Measurements from ENCODE around the gene JARID2. TPM values are rescaled to one million over a fixed set of nuclear protein-coding genes. Genes with fewer than 3 reads are reported as not detected.

JARID2 gene
- total and polyA plus RNA-seq, 4 donors = 3.8 to 14.8 (median 12.0) TPM

GRCh38 chr6:15484140-15484539 lies 238.3 kb downstream of the JARID2 start:
- Histone ChIP-seq H3K4me1 (ENCODE audit: control insufficient read depth in 5 of 5, insufficient read depth in 5 of 5, low read length in 5 of 5) (peaks cover 0 to 25% (median 7%) of the 10 kb centered on the region in 5 donors), H3K36me3 (ENCODE audit: control insufficient read depth in 4 of 4, insufficient read depth in 4 of 4, low read length in 4 of 4) (peaks cover 4 to 16% (median 11%) of the 10 kb centered on the region in 4 donors), H3K27me3 (ENCODE audit: control insufficient read depth in 3 of 3, insufficient read depth in 3 of 3, low read length in 2 of 3) (no peaks in the 10 kb centered on the region), H3K4me3 (no peak overlapping the region), H3K27ac (ENCODE audit: low read depth in 1 of 2, low read length in 1 of 2) (no peak overlapping the region), H3K9ac (ENCODE audit: insufficient read depth in 1 of 2, low read length in 2 of 2) (no peak overlapping the region), H3K9me3 (ENCODE audit: control insufficient read depth in 4 of 4, insufficient read depth in 3 of 4, low read length in 3 of 4) (no peaks in the 10 kb centered on the region)
- TF ChIP-seq CTCF (IDR thresholded peaks at IDR 0.05; ENCODE audit: control extremely low read depth, extremely low read depth) = no peak
- ATAC-seq (ENCODE audit: insufficient read depth, low FRiP score) (no peak), DNase-seq (no peak)
- WGBS, 2 donors = 97 to 98% methylated on average over 3 of the region's 3 CpGs

- H3K27me3 ChIP-seq (ENCODE audit: control insufficient read depth in 3 of 3, insufficient read depth in 3 of 3, low read length in 2 of 3) = no peaks in the 10 kb centered on the region
- TF ChIP-seq CTCF (IDR thresholded peaks at IDR 0.05; ENCODE audit: control extremely low read depth, extremely low read depth) = no peak
- H3K9ac ChIP-seq (ENCODE audit: insufficient read depth in 1 of 2, low read length in 2 of 2) = no peak overlapping the region
- ATAC-seq (ENCODE audit: insufficient read depth, low FRiP score) (no peak), DNase-seq (no peak)
- H3K9me3 ChIP-seq (ENCODE audit: control insufficient read depth in 4 of 4, insufficient read depth in 3 of 4, low read length in 3 of 4) = no peaks in the 10 kb centered on the region
- H3K4me3 ChIP-seq = no peak overlapping the region
- peaks cover 0 to 22% (median 7%) of the 10 kb centered on the region in 5 donors for H3K4me1 ChIP-seq (ENCODE audit: control insufficient read depth in 5 of 5, insufficient read depth in 5 of 5, low read length in 5 of 5)
- H3K27ac ChIP-seq (ENCODE audit: low read depth in 1 of 2, low read length in 1 of 2) = no peak overlapping the region
- H3K36me3 ChIP-seq (ENCODE audit: control insufficient read depth in 4 of 4, insufficient read depth in 4 of 4, low read length in 4 of 4) = peaks cover 4 to 20% (median 12%) of the 10 kb centered on the region in 4 donors
- WGBS, 2 donors = 92 to 93% methylated on average over 4 of the region's 4 CpGs
Observed at GRCh38 chr6:15484821-15485220, 239.0 kb downstream of the JARID2 start.

GRCh38 chr6:15485936-15486335 lies 240.1 kb downstream of the JARID2 start:
- Histone ChIP-seq H3K27ac (ENCODE audit: low read depth in 1 of 2, low read length in 1 of 2) (no peak overlapping the region), H3K36me3 (ENCODE audit: control insufficient read depth in 4 of 4, insufficient read depth in 4 of 4, low read length in 4 of 4) (peaks cover 4 to 20% (median 12%) of the 10 kb centered on the region in 4 donors), H3K9ac (ENCODE audit: insufficient read depth in 1 of 2, low read length in 2 of 2) (no peak overlapping the region), H3K4me3 (no peak overlapping the region), H3K4me1 (ENCODE audit: control insufficient read depth in 5 of 5, insufficient read depth in 5 of 5, low read length in 5 of 5) (peaks cover 3 to 10% (median 6%) of the 10 kb centered on the region in 5 donors), H3K9me3 (ENCODE audit: control insufficient read depth in 4 of 4, insufficient read depth in 3 of 4, low read length in 3 of 4) (no peaks in the 10 kb centered on the region), H3K27me3 (ENCODE audit: control insufficient read depth in 3 of 3, insufficient read depth in 3 of 3, low read length in 2 of 3) (no peaks in the 10 kb centered on the region)
- no peak for ATAC-seq (ENCODE audit: insufficient read depth, low FRiP score)
- 63 to 69% methylated on average over 2 of the region's 2 CpGs for WGBS, 2 donors
- no peak for DNase-seq
- TF ChIP-seq CTCF (IDR thresholded peaks at IDR 0.05; ENCODE audit: control extremely low read depth, extremely low read depth) = no peak

- WGBS, 2 donors = 97 to 98% methylated on average over 13 of the region's 13 CpGs
- no peak for ATAC-seq (ENCODE audit: insufficient read depth, low FRiP score)
Observed at GRCh38 chr6:15487262-15487661, 241.4 kb downstream of the JARID2 start.

More at GRCh38 chr6:15487262-15487661, 241.4 kb downstream of the JARID2 start:
- TF ChIP-seq CTCF (IDR thresholded peaks at IDR 0.05; ENCODE audit: control extremely low read depth, extremely low read depth) = no peak
- Histone ChIP-seq H3K36me3 (ENCODE audit: control insufficient read depth in 4 of 4, insufficient read depth in 4 of 4, low read length in 4 of 4) (peaks cover 4 to 20% (median 12%) of the 10 kb centered on the region in 4 donors), H3K27me3 (ENCODE audit: control insufficient read depth in 3 of 3, insufficient read depth in 3 of 3, low read length in 2 of 3) (no peaks in the 10 kb centered on the region), H3K9me3 (ENCODE audit: control insufficient read depth in 4 of 4, insufficient read depth in 3 of 4, low read length in 3 of 4) (no peaks in the 10 kb centered on the region), H3K9ac (ENCODE audit: insufficient read depth in 1 of 2, low read length in 2 of 2) (no peak overlapping the region), H3K27ac (ENCODE audit: low read depth in 1 of 2, low read length in 1 of 2) (no peak overlapping the region), H3K4me3 (no peak overlapping the region), H3K4me1 (ENCODE audit: control insufficient read depth in 5 of 5, insufficient read depth in 5 of 5, low read length in 5 of 5) (peaks cover 2 to 14% (median 6%) of the 10 kb centered on the region in 5 donors)
- no peak for DNase-seq
